Loucy (cell line): ENCODE data around the gene BTRC.

Experiments
- H2AFZ ChIP-seq: fragments of 200-600 bp; sonication (generic); 2 replicates; pipeline ENCODE4 v1.6.0; 2016; ENCODE audit warnings: antibody characterized with exemption, mild to moderate bottlenecking, low read length, moderate library complexity
- H3F3A ChIP-seq: fragments of 200-600 bp; 2 replicates; pipeline ENCODE4 v1.6.0; 2016; ENCODE audit warnings: antibody characterized with exemption, low read depth, mild to moderate bottlenecking
- H3K27me3 ChIP-seq: fragments of 200-600 bp; sonication (generic); 2 replicates; pipeline ENCODE4 v1.6.1; 2014; ENCODE audit warnings: low read length, mild to moderate bottlenecking; ENCODE audit not compliant: insufficient read depth, poor library complexity, severe bottlenecking
- H3K36me3 ChIP-seq: fragments of 200-600 bp; sonication (generic); 2 replicates; pipeline ENCODE4 v1.6.1; 2016; ENCODE audit warnings: low read length; ENCODE audit not compliant: insufficient read depth
- H3K4me1 ChIP-seq: fragments of 200-600 bp; sonication (generic); 2 replicates; pipeline ENCODE4 v1.5.1; 2014; ENCODE audit warnings: low read length, mild to moderate bottlenecking; ENCODE audit not compliant: insufficient read depth, poor library complexity, severe bottlenecking
- H3K4me2 ChIP-seq: fragments of 200-600 bp; sonication (generic); 2 replicates; pipeline ENCODE4 v1.6.0; 2014; ENCODE audit warnings: antibody characterized with exemption, low read length, low read depth, mild to moderate bottlenecking; ENCODE audit not compliant: poor library complexity, severe bottlenecking
- H3K4me3 ChIP-seq: fragments of 200-600 bp; sonication (generic); 2 replicates; pipeline ENCODE4 v1.5.1; 2014; ENCODE audit warnings: low read length, mild to moderate bottlenecking, mixed read lengths; ENCODE audit not compliant: poor library complexity, severe bottlenecking
- H3K79me2 ChIP-seq: fragments of 200-600 bp; sonication (generic); 2 replicates; pipeline ENCODE4 v1.6.1; 2014; ENCODE audit warnings: low read length; ENCODE audit not compliant: insufficient read depth
- H3K9ac ChIP-seq: fragments of 200-600 bp; sonication (generic); 2 replicates; pipeline ENCODE4 v1.6.0; 2014; ENCODE audit warnings: mild to moderate bottlenecking, low read depth, low read length, moderate library complexity; ENCODE audit not compliant: poor library complexity, severe bottlenecking
- H3K9me2 ChIP-seq: fragments of 200-600 bp; sonication (generic); replicated peaks from 2 replicates; pipeline ENCODE4 v1.6.1; 2016; ENCODE audit warnings: low read depth, low read length, mixed read lengths
- H3K9me3 ChIP-seq: fragments of 200-600 bp; sonication (generic); 2 replicates; pipeline ENCODE4 v1.6.1; 2014; ENCODE audit warnings: mild to moderate bottlenecking, antibody characterized with exemption, low read length, low read depth; ENCODE audit not compliant: insufficient read depth
- H4K20me1 ChIP-seq: fragments of 200-600 bp; sonication (generic); 2 replicates; pipeline ENCODE4 v1.6.0; 2014; ENCODE audit warnings: antibody characterized with exemption, low read length, mild to moderate bottlenecking; ENCODE audit not compliant: insufficient read depth, poor library complexity, severe bottlenecking
- CTCF ChIP-seq: fragments of 200-600 bp; sonication (generic); conservative IDR thresholded peaks from 2 replicates; pipeline ENCODE4 v1.5.1; 2014; ENCODE audit warnings: mild to moderate bottlenecking, antibody characterized with exemption, low read length
- EZH2phosphoT487 ChIP-seq: fragments of 200-600 bp; IDR thresholded peaks from 2 replicates; pipeline ENCODE4 v1.6.1; 2018; ENCODE audit warnings: antibody characterized with exemption, mild to moderate bottlenecking, moderate library complexity, borderline replicate concordance

Gene BTRC

GRCh38 chr10:101467286-101467770 is 113.4 kb downstream of the BTRC start:
- Histone ChIP-seq H3F3A (no peaks in the 10 kb centered on the region), H4K20me1 (no peaks in the 10 kb centered on the region), H3K27me3 (no peaks in the 10 kb centered on the region), H3K4me3 (no peak overlapping the region), H3K9ac (no peak overlapping the region), H3K4me1 (no peaks in the 10 kb centered on the region), H3K36me3 (no peaks in the 10 kb centered on the region; the same call in 1 of the 2 replicates), H3K79me2 (no peaks in the 10 kb centered on the region), H3K9me3 (no peaks in the 10 kb centered on the region), H3K4me2 (peak overlapping the region; percentile 33), H2AFZ (no peak overlapping the region), H3K9me2 (no peaks in the 10 kb centered on the region)
- TF ChIP-seq EZH2phosphoT487 = no peak
- peak; percentile 95 for TF ChIP-seq CTCF

- Histone ChIP-seq H3F3A (no peaks in the 10 kb centered on the region), H3K4me3 (no peak overlapping the region), H3K9me2 (no peaks in the 10 kb centered on the region), H3K79me2 (no peaks in the 10 kb centered on the region), H3K36me3 (no peaks in the 10 kb centered on the region; the same call in 1 of the 2 replicates), H3K4me1 (no peaks in the 10 kb centered on the region), H3K9me3 (no peaks in the 10 kb centered on the region), H3K27me3 (no peaks in the 10 kb centered on the region), H3K4me2 (no peak overlapping the region), H3K9ac (no peak overlapping the region), H4K20me1 (no peaks in the 10 kb centered on the region), H2AFZ (no peak overlapping the region)
- TF ChIP-seq CTCF (no peak), EZH2phosphoT487 (no peak)
Observed at GRCh38 chr10:101468159-101468558, 114.2 kb downstream of the BTRC start.

- no peak overlapping the region for H2AFZ ChIP-seq
- H3K36me3 ChIP-seq = peaks cover 15% of the 10 kb centered on the region; the same call in 1 of the 2 replicates
- no peaks in the 10 kb centered on the region for H3K4me1 ChIP-seq
- H3K4me2 ChIP-seq = no peak overlapping the region
- H3F3A ChIP-seq = no peaks in the 10 kb centered on the region
- no peaks in the 10 kb centered on the region for H3K27me3 ChIP-seq
- no peaks in the 10 kb centered on the region for H4K20me1 ChIP-seq
- H3K79me2 ChIP-seq = no peaks in the 10 kb centered on the region
- H3K9me2 ChIP-seq = no peaks in the 10 kb centered on the region
- H3K4me3 ChIP-seq = no peak overlapping the region
- H3K9ac ChIP-seq = no peak overlapping the region
- TF ChIP-seq EZH2phosphoT487 = no peak
- H3K9me3 ChIP-seq = no peaks in the 10 kb centered on the region
Observed at GRCh38 chr10:101476383-101476782, 122.4 kb downstream of the BTRC start.

GRCh38 chr10:101478956-101479355 is 125.0 kb downstream of the BTRC start:
- no peak for TF ChIP-seq CTCF
- no peak for TF ChIP-seq EZH2phosphoT487
- H3K9me3 ChIP-seq = no peaks in the 10 kb centered on the region
- no peaks in the 10 kb centered on the region for H3K27me3 ChIP-seq
- H3K4me3 ChIP-seq = no peak overlapping the region
- H3K36me3 ChIP-seq = peaks cover 19% of the 10 kb centered on the region; the same call in 1 of the 2 replicates
- no peak overlapping the region for H2AFZ ChIP-seq
- no peaks in the 10 kb centered on the region for H4K20me1 ChIP-seq
- H3K9ac ChIP-seq = no peak overlapping the region
- H3K9me2 ChIP-seq = no peaks in the 10 kb centered on the region
- no peaks in the 10 kb centered on the region for H3F3A ChIP-seq
- no peaks in the 10 kb centered on the region for H3K79me2 ChIP-seq
- H3K4me1 ChIP-seq = no peaks in the 10 kb centered on the region
- no peak overlapping the region for H3K4me2 ChIP-seq
